Stromal cell of bone marrow (primary cell): ENCODE results near the gene AP1G2.
"Not testable (repeated sequence)": the region's sequence is repeated elsewhere in the genome, so short reads cannot be mapped to it uniquely, and the experiment has no call there.

Experiments
- DNase-seq: peaks from one replicate; pipeline ENCODE4 v3.0.0-alpha.2; 2012; ENCODE audit warnings: low read depth

The AP1G2 gene

GRCh38 chr14:23538050-23538718 is 29.4 kb downstream of the AP1G2 start:
- DNase-seq, result no peak

DNA sequence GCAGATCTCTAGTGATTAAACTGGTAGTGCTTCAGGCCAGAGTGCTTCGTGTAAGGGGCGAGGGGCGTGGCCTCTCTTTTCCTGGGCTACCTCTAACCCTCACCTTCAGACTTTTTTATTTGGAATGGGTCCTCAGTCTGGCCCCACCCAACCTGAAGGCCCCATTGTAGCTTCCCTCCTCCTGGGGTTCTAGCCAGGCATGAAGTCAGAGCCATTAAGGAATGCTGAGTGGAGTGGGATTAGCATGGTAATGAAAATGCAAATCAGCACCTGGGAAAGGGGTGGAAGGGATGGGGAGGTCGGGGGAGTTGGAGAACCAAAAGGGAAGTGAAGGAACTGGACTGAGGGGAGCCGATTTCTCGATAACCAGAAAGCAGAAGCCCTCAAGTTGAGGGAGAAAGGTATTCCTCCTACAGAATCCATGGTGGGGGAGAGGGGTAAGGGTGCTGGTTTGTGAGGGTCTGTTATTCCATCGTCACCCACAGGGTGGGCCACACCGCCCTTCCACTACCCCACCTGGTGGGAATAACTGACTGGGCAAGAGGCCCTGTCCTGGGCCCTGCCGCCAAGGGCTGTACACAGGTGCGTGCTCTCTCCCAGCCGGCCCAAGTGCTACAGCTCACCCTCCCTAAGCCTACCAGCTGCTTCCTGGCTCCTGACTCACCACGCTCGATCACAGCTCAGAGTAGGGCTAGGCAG is 30.1 kb downstream of the AP1G2 start:
- no peak for DNase-seq

- not testable (repeated sequence) for DNase-seq
These were observed 30.7 kb downstream of the AP1G2 start for GRCh38 chr14:23536906-23537305.

DNA sequence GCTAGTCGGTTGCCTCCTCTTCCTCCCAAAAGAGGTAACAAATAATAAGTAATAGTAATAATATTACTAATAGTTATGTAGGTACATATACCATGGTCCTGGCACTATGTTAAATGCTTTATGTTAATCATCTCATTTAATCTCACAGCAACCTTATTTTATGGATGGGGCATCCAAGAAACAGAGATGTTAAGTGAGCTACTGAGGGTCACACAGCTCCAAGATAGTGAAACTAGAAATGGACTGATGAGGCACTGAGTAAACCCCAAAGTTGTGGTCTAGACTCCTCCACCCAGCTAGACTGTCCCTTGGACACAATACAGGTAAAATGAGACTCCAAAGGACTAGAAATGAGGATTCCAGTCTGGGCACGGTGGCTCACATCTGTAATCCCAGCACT is 31.1 kb downstream of the AP1G2 start:
- DNase-seq, result no peak

DNA sequence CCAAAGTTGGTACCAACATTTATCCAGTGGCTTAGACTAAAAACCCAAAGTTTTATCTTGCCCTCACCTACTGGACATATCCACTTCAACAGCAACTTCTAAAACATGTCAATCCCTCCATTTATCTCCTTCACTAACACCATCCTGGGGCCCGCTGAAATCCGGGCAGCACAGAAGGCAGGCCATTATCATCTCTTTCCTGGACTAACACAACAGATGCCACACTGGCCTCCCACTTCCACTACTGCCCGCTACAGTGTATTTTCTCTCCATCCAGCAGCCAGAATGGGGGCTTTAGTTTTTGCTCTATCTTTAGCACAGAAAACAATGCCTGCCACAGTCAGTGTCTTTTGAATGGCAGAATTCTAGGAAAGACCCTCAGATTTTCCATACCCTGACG is 31.6 kb downstream of the AP1G2 start:
- DNase-seq, result no peak

DNA sequence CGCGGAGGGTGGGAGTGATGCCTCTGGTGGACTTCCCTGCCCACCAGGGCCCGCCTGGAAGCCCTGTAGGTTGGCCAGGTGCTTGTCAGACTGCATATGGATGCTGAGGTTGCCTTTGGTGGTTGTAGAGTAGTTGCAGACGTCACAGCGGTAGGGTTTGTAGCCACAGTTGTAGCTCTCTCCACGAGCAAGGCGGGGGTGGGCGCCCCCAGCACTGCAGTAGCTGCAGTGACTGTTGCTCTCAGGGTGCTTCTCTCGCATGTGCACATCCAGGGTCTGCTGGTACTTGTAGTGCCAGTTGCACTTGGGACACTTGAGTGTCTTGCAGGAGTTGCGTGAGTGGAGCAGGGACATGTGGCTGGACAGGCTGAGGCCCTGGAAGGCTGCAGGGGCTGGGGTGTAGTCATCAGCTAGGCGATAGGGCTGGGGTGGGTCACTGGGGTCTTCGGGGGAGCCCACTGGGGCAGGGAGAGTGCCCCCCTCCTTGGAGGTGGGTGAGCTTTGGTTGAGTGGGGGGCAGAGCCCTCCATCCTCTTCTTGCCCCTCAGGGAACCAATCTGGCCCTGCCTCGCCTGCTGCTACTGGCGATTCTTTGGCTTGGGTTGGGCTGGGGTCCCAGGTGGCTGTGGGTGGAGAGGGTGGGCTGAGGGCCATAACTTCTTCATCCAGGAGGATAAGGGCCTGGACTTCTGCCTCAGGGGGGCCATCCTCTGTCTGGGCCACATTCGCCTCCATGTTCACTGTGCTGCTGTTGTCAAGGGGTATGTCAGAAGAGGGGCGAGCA is 33.7 kb downstream of the AP1G2 start:
- no peak for DNase-seq

- no peak for DNase-seq
These were observed 34.9 kb downstream of the AP1G2 start for GRCh38 chr14:23532658-23533057.

DNA sequence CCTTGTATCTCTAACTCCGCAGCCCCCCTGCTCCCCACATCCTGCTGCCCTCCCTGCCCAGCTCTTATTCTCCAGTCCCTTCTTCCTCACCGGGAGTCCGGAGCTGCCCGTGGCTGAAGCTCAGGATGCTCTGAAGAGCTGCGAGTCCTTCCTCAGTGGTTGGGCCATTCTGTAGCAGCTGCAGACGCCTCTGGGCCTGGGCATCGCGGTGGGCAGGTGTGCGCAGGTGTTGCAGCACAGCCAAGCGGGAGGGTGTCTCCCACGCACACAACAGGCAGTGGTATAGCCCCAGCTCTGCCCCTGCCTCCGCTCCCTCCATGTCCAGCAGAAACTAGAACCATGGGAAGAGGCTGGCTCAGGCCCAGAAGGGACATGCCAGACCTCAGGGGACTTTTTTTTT is 36.2 kb downstream of the AP1G2 start:
- no peak for DNase-seq

DNA sequence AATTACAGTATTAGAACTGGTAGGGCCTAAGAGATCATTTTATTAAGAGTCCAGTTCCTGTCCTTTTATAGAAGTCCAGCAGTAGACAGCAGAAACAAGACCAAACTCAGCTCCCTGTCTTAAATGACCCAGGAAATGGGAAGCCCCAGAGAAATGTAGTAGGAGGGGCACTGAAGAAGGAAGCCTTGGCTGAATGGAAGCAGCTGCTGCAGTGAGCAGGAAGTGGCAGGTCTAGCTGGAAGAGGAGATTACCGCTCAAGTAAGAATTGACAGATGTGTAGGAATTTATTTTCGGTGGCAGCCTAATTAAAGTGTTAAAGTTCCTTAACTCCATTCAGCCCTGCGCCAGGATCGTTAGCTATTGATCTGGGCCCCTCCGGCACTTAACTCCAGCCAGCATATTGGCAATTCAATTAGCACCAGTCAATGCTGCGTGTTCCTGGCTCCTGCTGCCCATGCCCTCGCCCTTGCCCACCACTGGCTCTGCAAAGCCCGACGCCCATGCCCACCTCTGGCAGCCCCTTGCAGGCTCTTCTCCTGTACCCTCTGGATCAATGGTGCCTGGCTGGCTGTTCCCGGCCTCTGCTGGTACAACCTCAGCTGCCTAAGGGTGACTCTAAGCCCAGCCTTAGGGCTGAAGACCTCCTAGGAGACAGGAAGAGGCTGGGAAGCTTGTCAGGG is 37.1 kb downstream of the AP1G2 start:
- no peak for DNase-seq

- DNase-seq, result no peak
These were observed 38.6 kb downstream of the AP1G2 start for GRCh38 chr14:23529016-23529415.

- DNase-seq, result no peak
These were observed 39.0 kb downstream of the AP1G2 start for GRCh38 chr14:23528555-23528954.

GRCh38 chr14:23525611-23526010 is 42.0 kb downstream of the AP1G2 start:
- no peak for DNase-seq

DNA sequence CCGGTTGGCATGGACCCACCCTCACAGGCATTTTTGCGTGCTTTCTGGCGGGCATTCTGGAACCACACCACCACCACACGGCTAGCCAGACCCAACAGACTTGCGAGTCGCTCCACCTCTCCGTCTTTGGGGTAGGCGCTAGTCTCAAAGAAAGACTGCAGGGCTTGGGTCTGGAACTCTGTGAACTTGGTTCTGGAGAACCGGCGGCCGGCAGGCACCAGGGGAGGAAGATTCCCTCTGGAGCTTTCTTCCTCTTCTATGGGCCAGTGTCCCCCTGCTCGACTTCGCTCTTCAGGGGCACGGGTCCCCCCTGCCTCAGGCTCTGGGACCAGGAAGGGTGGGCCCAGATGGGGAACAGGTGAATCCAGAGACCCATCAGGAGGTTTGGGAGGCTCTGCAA is 42.6 kb downstream of the AP1G2 start:
- no peak for DNase-seq

GRCh38 chr14:23523229-23524016 is 44.2 kb downstream of the AP1G2 start:
- DNase-seq, result no peak

- no peak for DNase-seq
These were observed 44.9 kb downstream of the AP1G2 start for GRCh38 chr14:23522643-23523198.

- DNase-seq, result no peak
These were observed 45.6 kb downstream of the AP1G2 start for GRCh38 chr14:23521785-23522640.

DNA sequence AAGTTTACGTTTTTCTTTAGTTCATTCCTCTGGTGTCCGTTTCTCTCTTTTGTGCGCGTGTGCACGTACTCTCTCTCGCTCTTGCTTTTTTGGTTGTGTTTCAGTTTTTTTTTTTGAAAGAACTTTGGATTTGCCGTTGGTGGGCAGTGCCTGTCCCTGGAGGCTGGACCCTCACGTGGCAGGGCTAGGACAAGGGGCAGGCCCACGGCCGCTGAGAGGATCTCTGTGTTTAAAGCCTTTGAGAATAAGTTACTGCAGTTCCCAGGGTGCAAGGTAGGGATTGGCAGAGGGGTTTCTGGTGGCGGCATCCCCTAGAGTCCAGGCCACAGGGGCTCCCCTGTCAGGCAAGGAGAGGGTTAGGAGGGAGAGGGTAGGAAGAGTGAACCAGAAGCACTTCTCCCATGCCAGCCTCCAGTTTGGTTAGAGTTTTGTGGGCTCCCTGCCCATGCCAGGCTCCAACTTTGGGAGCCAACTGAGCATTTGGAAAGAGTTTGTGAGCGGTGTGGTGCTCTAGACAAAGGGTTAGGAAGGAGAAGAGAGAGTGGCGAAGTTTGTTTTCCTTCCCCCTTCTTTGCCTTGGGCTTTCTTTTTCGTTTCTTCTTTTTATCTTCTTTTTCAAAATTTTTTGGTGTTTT is 46.6 kb downstream of the AP1G2 start:
- DNase-seq, result no peak

DNA sequence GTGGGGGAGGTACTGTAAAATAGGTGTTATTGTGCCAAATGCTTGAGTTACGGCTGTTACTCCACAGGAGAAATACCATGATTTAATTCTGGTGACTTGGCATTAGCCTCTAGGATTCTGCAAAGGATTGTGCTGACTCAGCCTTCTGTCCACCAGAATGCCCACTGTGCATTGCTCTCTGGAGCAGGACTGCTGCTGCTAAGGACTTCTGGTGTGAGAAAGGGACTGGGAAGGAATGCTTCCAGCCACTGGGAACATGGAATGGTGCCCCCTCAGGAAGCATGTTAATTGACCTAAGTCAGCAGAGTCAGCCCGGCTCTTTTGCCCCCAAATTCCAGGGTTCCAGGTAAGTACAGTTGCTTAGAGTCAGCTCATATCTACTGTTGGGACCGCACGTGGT is 48.9 kb downstream of the AP1G2 start:
- DNase-seq, result no peak

- no peak for DNase-seq
These were observed 49.8 kb downstream of the AP1G2 start for GRCh38 chr14:23517650-23518326.

DNA sequence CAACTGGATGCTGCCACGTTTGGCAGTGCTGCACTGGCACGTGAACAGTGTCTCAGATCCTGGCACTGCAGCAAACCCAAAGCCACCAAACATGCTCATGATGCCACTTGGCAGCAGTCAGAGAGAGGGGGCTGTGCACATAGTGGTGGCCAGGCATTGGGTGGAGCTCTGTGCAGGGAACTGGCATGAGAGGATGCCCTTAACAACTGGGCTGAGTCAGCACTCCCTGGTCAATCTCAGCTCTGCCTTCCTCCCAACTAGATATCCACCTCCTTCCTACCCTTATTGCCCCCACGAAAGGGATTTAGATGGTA is 53.0 kb downstream of the AP1G2 start:
- no peak for DNase-seq
